ENCODE results near the gene LILRA5. TPM values are rescaled to one million over a fixed set of nuclear protein-coding genes. Genes with fewer than 3 reads are reported as not detected.
"Not testable (repeated sequence)": the region's sequence is repeated elsewhere in the genome, so short reads cannot be mapped to it uniquely, and the experiment has no call there.

The LILRA5 gene
- total RNA-seq = 10 to 100 TPM in 3 of 6 donors, 1 to 10 TPM in 3; 3.1 to 34.9 (median 20.3) TPM

GRCh38 chr19:54312436-54313377 is at the start of gene LILRA5:
LILRA5 (minus strand) TSS chr19:54313166; CDS start chr19:54313019, 147 bp downstream.
- TF ChIP-seq POLR2A (IDR thresholded peaks at IDR 0.05) = peak in 1 of 4 donors; percentile 26
- TF ChIP-seq POLR2AphosphoS5 (IDR thresholded peaks at IDR 0.05) = no peak
- TF ChIP-seq CTCF (IDR thresholded peaks at IDR 0.05) = no peak
- no peak for TF ChIP-seq EP300 (IDR thresholded peaks at IDR 0.05)
- DNase-seq = peak in 1 of 2 donors; percentile 69
- no peaks in the 10 kb centered on the region for H3K27me3 ChIP-seq
- 47 to 54% methylated on average over 7 to 11 of the region's 13 CpGs for WGBS, 2 donors
- H3K4me3 ChIP-seq = peak within 1 kb of the TSS in 2 of 4 donors; percentile 19 to 34
- H3K9me3 ChIP-seq = no peaks in the 10 kb centered on the region
- H3K4me1 ChIP-seq = peaks cover 0 to 6% (median 2%) of the 10 kb centered on the region in 4 donors
- peak within 1 kb of the TSS; percentile 40 to 77 (median 47) for H3K27ac ChIP-seq
- ATAC-seq (ENCODE audit: low FRiP score in 2 of 2) = peak; percentile 81 to 88
- H3K36me3 ChIP-seq = no peaks in the 10 kb centered on the region

- not testable (repeated sequence) for H3K4me1 ChIP-seq; H3K36me3 ChIP-seq; H3K27me3 ChIP-seq; DNase-seq; H3K9me3 ChIP-seq; ATAC-seq (ENCODE audit: low FRiP score in 2 of 2)
- H3K4me3 ChIP-seq = peak overlapping the region in 3 of 4 donors; percentile 29 to 45 (median 37)
- 21 to 33% methylated on average over 6 to 7 of the region's 10 CpGs for whole genome bisulfite sequencing, 2 donors
- peak overlapping the region in 3 of 4 donors; percentile 53 to 86 (median 59) for H3K27ac ChIP-seq
Observed at GRCh38 chr19:54361680-54362422, 48.9 kb upstream of the LILRA5 start.

GRCh38 chr19:54359149-54359820 is 46.3 kb upstream of the LILRA5 start:
- H3K36me3 ChIP-seq, H3K27ac ChIP-seq, H3K4me3 ChIP-seq, H3K9me3 ChIP-seq, H3K4me1 ChIP-seq, H3K27me3 ChIP-seq: not testable (repeated sequence)
- TF ChIP-seq CTCF (IDR thresholded peaks at IDR 0.05) = peak in 2 of 6 experiments; percentile 7 to 16
- peak; percentile 52 to 81 for ATAC-seq (ENCODE audit: low FRiP score in 2 of 2)
- DNase-seq = peak; percentile 60 to 88
- WGBS, 2 donors = 34% methylated on average over 14 of the region's 21 CpGs; no CpG with 5 or more reads in 1 of the 2 donors

GRCh38 chr19:54357381-54357780 is 44.4 kb upstream of the LILRA5 start:
- no peak for DNase-seq
- 81 to 84% methylated on average over 16 of the region's 16 CpGs for WGBS, 2 donors
- Histone ChIP-seq H3K27ac (no peak overlapping the region), H3K36me3 (peaks cover 0 to 5% (median 1%) of the 10 kb centered on the region in 4 donors), H3K4me1 (no peaks in the 10 kb centered on the region), H3K9me3 (no peaks in the 10 kb centered on the region), H3K27me3 (no peaks in the 10 kb centered on the region), H3K4me3 (no peak overlapping the region)
- TF ChIP-seq CTCF (IDR thresholded peaks at IDR 0.05) (no peak), POLR2A (IDR thresholded peaks at IDR 0.05) (no peak), POLR2AphosphoS5 (IDR thresholded peaks at IDR 0.05) (no peak), EP300 (IDR thresholded peaks at IDR 0.05) (no peak)
- ATAC-seq (ENCODE audit: low FRiP score in 2 of 2) = no peak
